NCI-H69 (cell line): ENCODE results near the gene IER3.

Experiments used
- DNase-seq: peaks from one replicate; lab custom pipeline; 2025; lab: John Stamatoyannopoulos, UW

Gene IER3

DNA sequence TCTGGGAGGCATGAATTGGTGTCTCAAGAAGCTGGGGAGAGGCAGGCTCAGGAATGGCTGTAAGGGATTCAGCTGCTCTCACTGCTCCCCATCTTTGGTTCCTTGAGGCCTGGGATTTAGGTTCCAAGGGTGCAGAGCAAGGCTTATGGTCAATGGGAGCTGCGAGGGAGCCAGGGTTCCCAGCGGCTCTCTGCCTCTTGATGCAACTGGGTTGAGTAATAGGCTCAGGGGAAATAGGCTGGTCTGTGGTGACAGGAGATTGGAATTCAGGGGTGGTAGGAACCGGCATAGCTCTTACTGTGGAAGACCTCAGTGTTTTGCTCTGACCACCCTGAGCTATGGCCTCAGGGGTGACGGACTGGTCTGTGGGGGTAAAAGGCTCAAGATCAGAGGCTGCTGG is 40.5 kb downstream of the IER3 start:
- no peak for DNase-seq

DNA sequence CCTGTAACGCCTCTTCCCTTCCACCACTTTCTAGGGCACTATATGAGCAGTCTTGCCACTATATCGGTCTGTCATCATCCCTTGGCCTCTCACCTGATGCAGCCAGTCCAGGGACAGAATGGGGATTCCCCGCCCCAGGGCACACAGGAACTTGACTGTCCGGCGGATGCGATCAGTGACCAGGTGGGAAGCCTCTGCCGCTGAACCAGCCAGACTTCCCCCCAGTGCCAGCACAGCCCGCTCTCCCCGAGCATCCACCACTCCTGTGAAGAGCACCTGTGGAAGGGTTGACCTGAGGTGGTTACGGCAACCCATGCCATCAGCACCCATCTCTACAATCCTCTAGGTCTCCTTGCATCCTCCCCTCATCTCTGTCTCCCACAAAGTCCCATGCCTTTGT is 41.3 kb downstream of the IER3 start:
- DNase-seq = no peak

DNA sequence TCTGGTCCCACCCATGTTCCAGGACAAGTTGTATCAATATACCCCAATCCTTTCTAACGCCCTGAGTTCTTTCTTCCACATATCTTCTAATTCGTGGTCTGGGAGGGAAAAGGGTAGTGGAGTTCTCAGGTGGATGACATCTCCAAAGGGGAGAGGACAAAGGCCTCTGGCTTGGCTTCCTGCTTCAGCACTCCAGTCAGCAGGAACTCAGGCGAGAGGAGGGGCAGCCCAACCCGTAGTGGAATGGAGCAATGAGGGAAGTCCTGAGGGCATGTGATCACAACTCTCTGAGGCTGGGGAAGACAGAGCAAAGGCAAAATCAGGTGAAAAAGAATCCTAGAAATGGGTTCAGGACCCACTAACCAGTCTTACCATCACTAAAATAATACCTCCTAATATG is 44.0 kb downstream of the IER3 start:
- no peak for DNase-seq

DNA sequence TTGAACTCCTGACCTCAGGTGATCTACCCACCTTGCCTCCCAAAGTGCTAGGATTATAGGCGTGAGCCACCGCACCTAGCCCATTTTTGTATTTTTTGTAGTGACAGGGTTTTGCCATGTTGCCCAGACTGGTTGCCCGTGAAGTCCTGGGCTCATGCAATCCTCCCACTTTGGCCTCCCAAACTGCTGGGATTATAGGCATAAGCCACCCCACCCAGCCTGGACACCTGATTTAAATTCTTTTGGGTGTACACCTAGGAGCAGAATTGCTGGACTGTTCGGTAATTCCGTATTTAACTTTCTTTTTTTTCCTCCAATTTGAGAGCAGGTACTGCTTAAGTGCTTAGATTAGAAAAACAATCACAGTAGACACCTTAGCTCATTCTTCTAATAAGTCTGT is 47.9 kb downstream of the IER3 start:
- DNase-seq = no peak
